GM21529 (cell line): ENCODE data around the gene SPATS1.
"Not testable (repeated sequence)": the region's sequence is repeated elsewhere in the genome, so short reads cannot be mapped to it uniquely, and the experiment has no call there.

Source experiments
- ATAC-seq: cut with Tn5 transposase; IDR thresholded peaks from one replicate; pipeline ENCODE4 v1.9.1; 2021; ENCODE audit not compliant: unreplicated experiment

Gene SPATS1

GRCh38 chr6:44339763-44340625 is 2.5 kb upstream of the SPATS1 start:
- ATAC-seq = no peak

GRCh38 chr6:44341095-44341890 is 1.2 kb upstream of the SPATS1 start:
- no peak for ATAC-seq

GRCh38 chr6:44342052-44342451 is 398 bp upstream of the SPATS1 start:
- ATAC-seq = no peak

GRCh38 chr6:44346818-44347217 is 4.4 kb downstream of the SPATS1 start:
- ATAC-seq = not testable (repeated sequence)

GRCh38 chr6:44349904-44350649 is 7.6 kb downstream of the SPATS1 start:
- no peak for ATAC-seq

- not testable (repeated sequence) for ATAC-seq
Observed at GRCh38 chr6:44350650-44350994, 8.2 kb downstream of the SPATS1 start.

GRCh38 chr6:44352259-44352658 is 9.8 kb downstream of the SPATS1 start:
- no peak for ATAC-seq

- ATAC-seq = no peak
Observed at GRCh38 chr6:44353336-44353735, 10.9 kb downstream of the SPATS1 start.

- ATAC-seq = no peak
Observed at GRCh38 chr6:44355640-44356039, 13.2 kb downstream of the SPATS1 start.

- ATAC-seq = no peak
Observed at GRCh38 chr6:44356487-44356886, 14.0 kb downstream of the SPATS1 start.

GRCh38 chr6:44359973-44360372 is 17.5 kb downstream of the SPATS1 start:
- no peak for ATAC-seq

GRCh38 chr6:44361947-44362346 is 19.5 kb downstream of the SPATS1 start:
- no peak for ATAC-seq

- no peak for ATAC-seq
Observed at GRCh38 chr6:44363377-44363926, 21.0 kb downstream of the SPATS1 start.

GRCh38 chr6:44366781-44367180 is 24.3 kb downstream of the SPATS1 start:
- no peak for ATAC-seq

- ATAC-seq = no peak
Observed at GRCh38 chr6:44367681-44368080, 25.2 kb downstream of the SPATS1 start.

- ATAC-seq = no peak
Observed at GRCh38 chr6:44373051-44373450, 30.6 kb downstream of the SPATS1 start.

GRCh38 chr6:44373787-44374186 is 31.3 kb downstream of the SPATS1 start:
- no peak for ATAC-seq

- ATAC-seq = no peak
Observed at GRCh38 chr6:44375071-44375470, 32.6 kb downstream of the SPATS1 start.

- no peak for ATAC-seq
Observed at GRCh38 chr6:44377484-44377883, 35.0 kb downstream of the SPATS1 start.

- ATAC-seq = no peak
Observed at GRCh38 chr6:44377971-44378370, 35.5 kb downstream of the SPATS1 start.

GRCh38 chr6:44381739-44382138 is 39.3 kb downstream of the SPATS1 start:
- ATAC-seq = no peak
